ENCODE measurements around the gene CHN2.

DNA sequence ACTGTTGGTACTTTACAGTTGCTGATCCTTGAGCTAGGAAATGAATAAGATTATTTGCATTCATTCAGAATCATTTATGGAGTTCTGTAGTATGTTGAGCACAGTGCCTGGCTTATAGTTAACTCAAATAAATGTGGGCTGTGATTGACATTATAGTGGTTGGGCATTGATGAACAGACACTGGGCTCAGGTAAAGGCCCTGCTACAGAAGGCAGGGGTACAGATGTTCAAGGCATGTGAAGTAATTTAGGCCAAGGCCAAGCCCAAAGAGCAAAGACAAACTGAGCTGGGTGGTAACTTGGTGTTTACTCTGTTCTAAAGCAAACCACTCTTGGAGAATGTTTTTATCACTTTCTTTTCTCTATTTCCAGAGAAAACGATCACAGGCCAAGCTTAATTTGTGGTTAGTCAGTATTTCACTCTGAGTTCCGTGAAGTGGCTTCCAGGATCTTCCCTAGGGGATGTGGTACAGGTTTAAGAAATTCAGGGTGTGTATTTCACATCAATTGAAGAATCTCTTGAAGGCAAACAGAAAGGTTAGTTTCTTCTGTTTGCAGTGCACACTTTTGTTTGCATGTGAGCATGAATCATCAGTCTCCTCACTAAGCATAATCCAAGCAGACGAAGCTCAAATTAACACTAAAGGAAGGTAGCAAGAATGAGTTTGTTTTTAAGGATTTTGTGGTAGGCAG lies 255.1 kb downstream of the CHN2 start:
- no peak for TF ChIP-seq CTCF (IDR thresholded peaks at IDR 0.05)
- TF ChIP-seq POLR2A (IDR thresholded peaks at IDR 0.05; ENCODE audit: low read depth) = no peak
- no peak for TF ChIP-seq POLR2AphosphoS5 (IDR thresholded peaks at IDR 0.05)
